HG03135 (cell line): ENCODE data around the gene GMPR.
A peak's percentile ranks its signal among the peaks of the same experiment; 100 is the strongest.

ENCODE experiments used
- ATAC-seq: cut with Tn5 transposase; IDR thresholded peaks from one replicate; pipeline ENCODE4 v1.9.1; 2021; ENCODE audit warnings: mild to moderate bottlenecking, moderate library complexity; ENCODE audit not compliant: unreplicated experiment

GMPR gene

DNA sequence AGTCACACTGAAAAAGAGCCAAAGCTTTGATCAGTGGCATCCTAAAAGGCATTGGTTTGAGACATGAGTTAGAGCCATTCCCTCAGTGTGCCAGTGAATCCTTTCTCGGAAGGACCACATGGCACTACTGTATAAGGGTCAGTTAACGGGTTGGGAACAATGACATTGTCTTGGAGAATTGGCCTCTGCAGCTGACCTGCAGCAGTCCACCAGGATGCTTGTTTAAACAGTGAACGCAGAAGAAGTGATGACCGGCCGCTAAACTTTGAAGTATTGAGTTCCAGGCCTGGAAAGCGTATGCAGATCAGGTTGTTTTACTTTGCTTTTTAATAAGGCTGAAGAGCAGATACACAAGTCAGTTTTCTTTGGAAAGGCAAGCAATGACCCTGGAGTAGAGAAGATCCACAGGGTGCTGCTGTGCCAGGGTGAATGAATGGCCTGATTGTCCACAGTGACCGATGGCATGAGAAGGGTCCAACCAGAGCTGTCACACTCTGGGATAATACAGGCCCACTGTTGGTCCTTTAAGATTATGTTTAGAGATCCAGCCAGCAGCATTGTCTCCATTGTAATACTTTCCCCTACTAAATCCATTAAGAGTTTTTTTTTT lies 57.8 kb downstream of the GMPR start:
- ATAC-seq, result no peak

- ATAC-seq, result no peak
These were observed 61.5 kb downstream of the GMPR start for GRCh38 chr6:16299861-16300260.

- ATAC-seq, result peak; percentile 54
These were observed 63.1 kb downstream of the GMPR start for GRCh38 chr6:16301511-16301910.

DNA sequence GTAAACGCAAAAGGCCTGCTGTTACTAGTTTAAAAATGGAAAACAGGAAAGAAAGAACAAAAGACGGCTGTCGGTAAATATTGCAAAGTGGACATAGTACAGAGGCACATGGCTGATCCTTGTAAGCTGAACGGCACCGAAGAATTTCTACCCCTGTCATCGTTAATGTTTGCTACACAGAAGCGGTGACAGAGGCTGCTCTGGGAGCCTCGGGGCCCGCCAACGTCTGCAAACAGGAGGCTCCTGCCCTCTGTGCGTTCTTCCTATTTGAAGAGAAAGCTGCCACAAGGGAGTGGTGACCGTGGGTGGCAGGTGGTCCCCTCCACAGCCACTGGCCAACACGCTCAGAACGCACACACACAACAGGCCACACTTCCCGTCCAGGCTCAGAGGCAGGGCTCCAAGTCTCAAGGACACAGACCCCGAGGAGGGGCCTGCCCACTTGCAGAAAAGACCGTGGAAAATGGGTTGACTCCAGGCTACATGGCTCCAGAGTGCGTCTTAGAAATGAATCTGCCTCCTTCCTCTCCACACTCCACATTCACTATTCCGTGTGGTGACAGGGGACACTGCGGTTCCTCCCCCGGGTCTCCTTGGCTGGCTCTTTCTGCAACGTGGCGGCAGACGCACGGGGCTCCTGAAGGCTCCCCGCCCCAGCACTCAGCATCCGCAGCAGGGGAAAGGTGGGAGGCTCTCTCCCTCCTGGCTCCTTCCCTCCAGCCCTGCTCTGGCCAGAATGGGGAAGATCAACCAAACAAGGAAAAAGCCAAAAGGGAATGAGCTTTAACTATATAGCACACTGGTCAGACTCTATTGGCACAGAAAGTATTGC lies 64.5 kb downstream of the GMPR start:
- no peak for ATAC-seq

DNA sequence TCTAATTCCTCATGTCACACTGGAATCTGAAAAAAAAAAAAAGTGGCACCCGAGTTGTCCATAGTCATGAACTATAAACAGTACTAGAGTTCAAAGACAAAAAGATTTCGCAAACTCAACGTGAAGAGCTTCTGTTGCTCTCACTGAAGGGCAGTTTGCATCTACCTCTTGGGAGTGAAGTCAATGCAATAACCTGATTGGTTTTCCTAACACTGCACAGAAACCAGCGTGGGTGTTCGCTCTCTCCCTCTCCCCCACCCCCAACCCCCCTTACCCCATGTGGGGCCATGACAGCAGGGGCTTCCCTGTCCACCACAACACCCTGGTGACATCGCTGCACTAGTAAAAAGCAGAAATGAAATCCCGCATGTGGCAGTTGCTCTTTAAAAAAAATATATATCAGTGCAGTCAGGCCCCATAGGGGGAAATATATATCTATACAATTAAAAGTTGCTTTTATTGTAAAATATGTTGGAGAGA lies 66.9 kb downstream of the GMPR start:
- peak; percentile 76 for ATAC-seq

DNA sequence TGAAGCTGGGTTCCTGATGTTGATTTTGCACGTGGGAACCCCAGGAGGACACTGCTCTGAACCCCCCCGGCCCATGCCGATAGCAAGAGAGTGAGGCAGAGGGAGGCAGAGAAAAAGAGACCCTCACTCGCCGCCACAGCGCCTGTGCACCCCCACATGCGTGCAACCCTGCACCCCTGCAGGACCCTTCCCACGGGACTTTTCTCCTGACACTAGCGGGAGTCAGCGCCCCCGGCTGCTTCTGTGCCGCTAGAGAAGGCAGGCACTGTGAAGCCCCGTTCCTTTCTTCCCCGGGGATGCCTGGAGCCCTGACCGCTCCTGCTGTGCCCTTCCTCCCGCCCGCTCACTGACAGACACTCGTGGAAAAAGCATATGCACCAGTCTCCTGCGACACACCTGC lies 67.4 kb downstream of the GMPR start:
- peak; percentile 12 for ATAC-seq

GRCh38 chr6:16306334-16306733 lies 67.9 kb downstream of the GMPR start:
- ATAC-seq, result no peak

- ATAC-seq, result no peak
These were observed 73.4 kb downstream of the GMPR start for GRCh38 chr6:16311763-16312162.

GRCh38 chr6:16313732-16314131 lies 75.3 kb downstream of the GMPR start:
- ATAC-seq, result no peak

DNA sequence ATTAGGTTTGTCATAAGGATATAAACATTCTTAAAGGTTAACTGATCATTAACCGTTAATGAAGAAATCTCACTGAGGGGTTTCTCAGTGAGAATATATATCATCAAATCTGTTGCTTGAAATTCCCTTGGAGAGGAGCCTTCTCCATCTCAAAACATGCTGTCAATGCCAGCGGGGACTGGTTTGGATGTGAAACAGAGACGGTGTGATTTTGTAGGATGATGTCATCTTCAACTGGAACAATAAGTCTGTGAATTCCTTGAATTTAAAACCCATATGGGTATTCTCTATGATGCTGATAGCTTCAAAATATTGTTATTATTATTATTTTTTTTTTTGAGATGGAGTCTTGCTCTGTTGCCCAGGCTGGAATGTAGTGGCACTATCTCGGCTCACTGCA lies 75.9 kb downstream of the GMPR start:
- ATAC-seq, result no peak

DNA sequence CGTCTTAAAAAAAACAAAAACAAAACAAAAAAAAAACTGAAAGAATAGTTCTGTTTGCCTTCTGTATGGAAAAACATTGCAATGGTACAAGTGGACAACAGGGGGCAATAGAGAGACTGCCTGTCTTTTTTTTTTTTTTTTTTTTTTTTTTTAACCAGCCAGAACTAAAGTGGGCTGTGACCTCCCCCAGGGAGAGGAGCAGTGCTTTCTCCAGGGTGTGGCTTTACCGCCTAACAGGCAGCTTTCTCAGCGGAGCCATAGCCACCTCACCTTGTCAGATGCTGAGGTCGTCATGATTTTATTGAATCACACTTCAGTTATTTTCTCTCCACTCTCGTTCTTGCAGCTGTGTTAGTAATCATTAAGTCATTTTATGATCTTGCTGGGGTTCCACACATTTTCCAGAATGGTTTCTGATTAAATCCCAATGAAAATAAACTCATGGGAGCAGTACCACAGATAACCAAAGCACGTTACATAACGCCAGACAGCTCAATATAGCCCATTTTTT lies 78.4 kb downstream of the GMPR start:
- no peak for ATAC-seq

- no peak for ATAC-seq
These were observed 80.2 kb downstream of the GMPR start for GRCh38 chr6:16318538-16318937.

DNA sequence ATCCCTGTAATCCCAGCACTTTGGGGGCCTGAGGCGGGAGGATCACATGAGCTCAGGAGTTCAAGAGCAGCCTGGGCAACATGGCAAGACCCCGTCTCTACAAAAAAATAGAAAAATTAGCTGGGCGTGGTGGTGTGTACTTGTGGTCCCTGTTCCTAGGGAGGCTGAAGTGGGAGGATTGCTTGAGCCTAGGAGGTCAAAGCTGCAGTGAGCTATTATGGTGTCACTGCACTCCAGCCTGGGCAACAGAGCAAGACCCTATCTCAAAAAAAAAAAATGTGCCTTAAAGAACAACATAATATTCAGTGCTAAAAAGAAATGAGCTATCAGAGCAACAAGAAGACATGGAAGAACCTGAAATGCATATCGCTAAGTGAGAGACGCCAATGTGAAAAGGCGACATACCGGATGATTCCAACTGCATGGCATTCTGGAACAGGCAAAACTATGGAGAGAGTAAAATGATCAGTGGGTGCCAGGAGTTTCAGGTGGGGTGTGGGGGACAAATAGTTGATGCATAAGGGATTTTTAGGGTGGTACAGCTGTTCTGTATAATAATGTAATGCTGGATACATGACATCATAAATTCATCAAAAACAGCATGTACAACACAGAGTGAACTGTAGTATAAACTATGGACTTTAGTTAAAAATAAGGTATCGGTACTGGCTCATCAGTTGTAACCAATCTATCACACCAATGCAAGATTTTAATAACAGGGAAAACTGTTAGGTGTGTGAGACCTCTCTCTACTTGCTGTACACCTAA lies 80.8 kb downstream of the GMPR start:
- ATAC-seq, result no peak

DNA sequence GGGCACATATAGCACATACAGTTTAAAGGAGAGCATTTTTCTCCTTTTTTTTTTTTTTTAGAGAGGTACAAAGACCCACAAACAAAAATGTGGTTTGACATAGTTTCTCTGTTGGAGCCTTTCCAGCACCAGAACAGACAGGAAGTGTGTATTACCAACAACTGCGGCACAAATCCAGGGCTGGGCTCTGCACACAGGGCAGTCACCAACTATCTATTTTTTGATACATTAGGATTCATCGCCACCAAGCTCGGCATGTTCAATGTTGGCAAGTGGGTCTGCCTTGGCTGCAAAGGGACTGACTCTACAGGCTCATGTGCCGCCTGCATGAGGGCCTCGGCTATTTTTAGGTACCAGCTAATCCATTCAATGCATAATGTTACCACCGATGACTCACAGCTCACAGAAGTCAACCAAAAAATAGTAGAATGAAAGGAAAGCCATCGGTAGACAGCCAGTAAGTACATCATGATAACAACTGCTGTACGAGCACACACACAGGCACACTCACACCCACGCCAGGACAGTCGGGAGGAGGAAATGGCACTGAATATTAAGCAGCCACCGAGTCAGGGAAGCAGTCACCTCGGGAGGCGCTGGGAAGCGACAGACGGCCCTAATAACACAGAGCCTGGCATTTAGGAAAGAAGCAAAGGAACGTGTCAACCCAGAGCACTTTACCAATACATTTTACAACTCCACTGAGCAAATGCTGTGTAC lies 81.6 kb downstream of the GMPR start:
- ATAC-seq, result peak; percentile 73

DNA sequence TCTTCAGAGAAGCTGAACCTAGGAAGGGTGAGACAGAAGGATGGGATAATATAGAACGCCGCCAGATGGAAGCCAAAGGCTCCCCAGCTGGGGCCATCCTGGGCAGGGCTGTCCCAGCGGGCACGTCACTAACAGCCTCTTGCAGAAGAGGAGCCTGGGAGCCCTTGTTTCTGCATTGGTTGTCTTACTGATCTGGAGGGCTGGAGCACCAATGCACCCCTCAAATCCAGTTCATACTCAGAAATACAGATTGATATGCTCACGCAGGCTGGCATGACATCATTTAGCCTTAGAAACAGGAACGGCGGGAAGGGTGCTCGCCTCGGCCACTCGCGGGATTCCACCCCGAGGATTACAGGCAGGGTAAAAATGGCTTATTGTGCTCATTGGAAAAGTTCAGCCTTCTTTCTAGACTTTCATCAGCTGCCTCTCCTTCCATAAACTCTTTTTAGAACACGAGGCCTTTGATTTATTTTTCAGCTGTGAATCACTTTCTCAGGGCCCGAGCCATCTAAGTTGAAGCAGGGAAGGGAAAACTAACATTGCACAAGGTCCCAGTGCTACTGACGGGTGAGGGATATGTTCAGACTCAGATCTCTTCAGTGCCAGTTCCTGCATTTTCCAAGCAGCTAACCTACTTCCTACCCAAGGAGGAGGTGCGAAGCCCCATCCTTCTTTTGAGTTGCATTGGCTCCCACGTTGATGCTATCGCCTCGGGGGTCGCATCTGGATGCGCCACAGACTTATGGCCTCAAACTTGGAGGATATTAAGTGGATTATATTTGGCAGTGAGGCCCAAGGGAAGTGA lies 82.3 kb downstream of the GMPR start:
- ATAC-seq, result no peak

GRCh38 chr6:16321341-16321710 lies 82.9 kb downstream of the GMPR start:
- ATAC-seq, result no peak

GRCh38 chr6:16321826-16322225 lies 83.4 kb downstream of the GMPR start:
- no peak for ATAC-seq

DNA sequence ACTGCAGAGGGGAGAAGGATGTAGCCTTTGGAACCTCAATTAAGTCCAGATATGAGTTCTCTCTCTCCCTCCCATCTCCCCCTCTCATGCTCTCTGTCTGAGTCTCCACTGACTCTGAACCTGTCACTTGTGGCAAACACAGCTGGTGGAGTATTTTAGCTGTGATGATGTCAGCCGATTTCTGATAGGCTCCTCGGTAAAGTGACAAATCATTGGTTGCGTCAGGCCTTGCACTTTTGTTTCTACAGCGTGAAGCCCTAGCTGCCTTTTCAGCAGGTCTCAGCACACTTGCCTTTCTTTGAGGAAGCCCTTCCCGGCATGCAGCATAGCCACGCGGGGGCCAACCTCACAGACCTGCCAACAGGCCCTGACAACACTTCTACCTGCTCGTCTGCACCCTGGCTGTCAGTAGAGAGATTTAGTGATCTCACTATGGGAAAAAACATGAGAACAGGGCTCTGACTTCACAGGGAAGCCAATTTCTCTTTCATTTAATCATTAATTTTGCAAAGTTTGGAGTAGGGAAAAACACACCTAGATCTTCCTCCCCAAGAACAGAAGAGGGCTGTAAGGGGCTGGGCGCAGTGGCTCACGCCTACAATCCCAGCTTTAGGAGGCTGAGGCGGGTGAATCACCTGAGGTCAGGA lies 84.4 kb downstream of the GMPR start:
- ATAC-seq, result peak; percentile 72

- ATAC-seq, result no peak
These were observed 85.8 kb downstream of the GMPR start for GRCh38 chr6:16324184-16324583.
